HL-60 (cell line): ENCODE data around the gene ALX3.

ENCODE experiments used
- DNase-seq, 2 experiments: peaks; one replicate each; pipeline ENCODE4 v3.0.0-alpha.2; 2010 to 2020; ENCODE audit warnings: low read depth in 1 of 2, low spot score in 1 of 2
- H3K27ac ChIP-seq: fragments of 250-450 bp; sonication (Bioruptor Pico); replicated peaks from 2 replicates; pipeline ENCODE4 v1.5.1; 2020; ENCODE audit warnings: mild to moderate bottlenecking, moderate library complexity
- H3K27me3 ChIP-seq: fragments of 250-450 bp; sonication (Bioruptor Pico); 2 replicates; pipeline ENCODE4 v1.5.1; 2021; ENCODE audit warnings: mild to moderate bottlenecking, moderate library complexity; ENCODE audit not compliant: insufficient read depth, poor library complexity, severe bottlenecking
- H3K4me3 ChIP-seq: replicated peaks from 2 replicates; pipeline ENCODE4 v1.5.1; 2011; ENCODE audit warnings: mild to moderate bottlenecking, control low read depth, low read length; ENCODE audit not compliant: insufficient read depth
- CTCF ChIP-seq: IDR thresholded peaks from one replicate; pipeline ENCODE4 v1.5.1; 2011; ENCODE audit warnings: low read length, control low read depth, inconsistent platforms; ENCODE audit not compliant: insufficient read depth
- GABPA ChIP-seq: IDR thresholded peaks from 2 replicates; pipeline ENCODE4 v1.6.1; 2012; ENCODE audit warnings: low read depth
- POLR2AphosphoS5 ChIP-seq: IDR thresholded peaks from 2 replicates; pipeline ENCODE4 v1.6.1; 2012; ENCODE audit warnings: low read depth
- SPI1 ChIP-seq: IDR thresholded peaks from 2 replicates; pipeline ENCODE4 v1.6.1; 2012; ENCODE audit warnings: low read depth, mild to moderate bottlenecking, borderline replicate concordance
- TF ChIP-seq, protein P1 (sequence below): IDR thresholded peaks from 2 replicates; pipeline ENCODE4 v1.6.1; 2012; ENCODE audit warnings: low read depth; ENCODE audit not compliant: insufficient replicate concordance

Gene ALX3

GRCh38 chr1:110051262-110051648 lies 19.2 kb downstream of the ALX3 start:
- DNase-seq, result no peak
- Histone ChIP-seq H3K4me3 (no peak overlapping the region), H3K27ac (no peak overlapping the region), H3K27me3 (no peaks in the 10 kb centered on the region)
- no peak for TF ChIP-seq SPI1

DNA sequence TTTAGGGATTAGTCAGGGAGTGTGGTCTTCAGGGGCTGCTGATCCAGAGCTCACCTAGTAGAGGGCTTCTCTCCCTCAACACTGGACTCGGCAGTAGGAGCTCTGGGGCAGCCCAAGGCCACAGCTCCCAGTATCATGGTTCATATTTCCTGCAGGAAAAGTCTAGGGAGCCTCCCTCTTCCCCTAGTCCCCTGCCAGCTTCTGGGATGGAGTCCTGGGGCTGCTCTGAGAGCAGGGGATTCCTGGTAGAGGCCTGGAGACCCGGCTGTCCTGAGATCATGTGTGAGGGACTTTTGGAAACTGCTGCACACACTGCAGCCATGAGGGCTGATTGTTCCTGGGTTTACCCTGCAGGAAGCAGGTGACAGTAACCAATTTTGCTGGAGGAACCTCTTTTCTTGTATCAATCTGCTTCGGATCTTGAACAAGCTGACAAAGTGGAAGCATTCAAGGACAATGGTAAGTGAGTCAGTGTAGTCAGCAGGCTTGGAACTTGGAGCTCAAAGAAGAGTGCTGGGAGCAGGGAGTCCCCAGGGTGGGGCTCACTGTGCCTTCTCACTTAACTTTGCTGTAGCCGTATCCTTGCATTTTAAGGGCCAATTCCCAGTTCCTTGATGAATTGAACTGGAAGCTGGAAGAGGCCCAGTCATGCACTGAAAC lies 19.7 kb downstream of the ALX3 start:
- DNase-seq, result no peak
- Histone ChIP-seq H3K27me3 (no peaks in the 10 kb centered on the region), H3K27ac (no peak overlapping the region), H3K4me3 (no peak overlapping the region)
- TF ChIP-seq, protein P1, sequence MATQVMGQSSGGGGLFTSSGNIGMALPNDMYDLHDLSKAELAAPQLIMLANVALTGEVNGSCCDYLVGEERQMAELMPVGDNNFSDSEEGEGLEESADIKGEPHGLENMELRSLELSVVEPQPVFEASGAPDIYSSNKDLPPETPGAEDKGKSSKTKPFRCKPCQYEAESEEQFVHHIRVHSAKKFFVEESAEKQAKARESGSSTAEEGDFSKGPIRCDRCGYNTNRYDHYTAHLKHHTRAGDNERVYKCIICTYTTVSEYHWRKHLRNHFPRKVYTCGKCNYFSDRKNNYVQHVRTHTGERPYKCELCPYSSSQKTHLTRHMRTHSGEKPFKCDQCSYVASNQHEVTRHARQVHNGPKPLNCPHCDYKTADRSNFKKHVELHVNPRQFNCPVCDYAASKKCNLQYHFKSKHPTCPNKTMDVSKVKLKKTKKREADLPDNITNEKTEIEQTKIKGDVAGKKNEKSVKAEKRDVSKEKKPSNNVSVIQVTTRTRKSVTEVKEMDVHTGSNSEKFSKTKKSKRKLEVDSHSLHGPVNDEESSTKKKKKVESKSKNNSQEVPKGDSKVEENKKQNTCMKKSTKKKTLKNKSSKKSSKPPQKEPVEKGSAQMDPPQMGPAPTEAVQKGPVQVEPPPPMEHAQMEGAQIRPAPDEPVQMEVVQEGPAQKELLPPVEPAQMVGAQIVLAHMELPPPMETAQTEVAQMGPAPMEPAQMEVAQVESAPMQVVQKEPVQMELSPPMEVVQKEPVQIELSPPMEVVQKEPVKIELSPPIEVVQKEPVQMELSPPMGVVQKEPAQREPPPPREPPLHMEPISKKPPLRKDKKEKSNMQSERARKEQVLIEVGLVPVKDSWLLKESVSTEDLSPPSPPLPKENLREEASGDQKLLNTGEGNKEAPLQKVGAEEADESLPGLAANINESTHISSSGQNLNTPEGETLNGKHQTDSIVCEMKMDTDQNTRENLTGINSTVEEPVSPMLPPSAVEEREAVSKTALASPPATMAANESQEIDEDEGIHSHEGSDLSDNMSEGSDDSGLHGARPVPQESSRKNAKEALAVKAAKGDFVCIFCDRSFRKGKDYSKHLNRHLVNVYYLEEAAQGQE, result no peak
- no peak for TF ChIP-seq CTCF
- no peak for TF ChIP-seq SPI1
- TF ChIP-seq GABPA, result no peak
- no peak for TF ChIP-seq POLR2AphosphoS5

- no peak for DNase-seq
- Histone ChIP-seq H3K4me3 (no peak overlapping the region), H3K27me3 (no peaks in the 10 kb centered on the region), H3K27ac (no peak overlapping the region)
- TF ChIP-seq GABPA (no peak), POLR2AphosphoS5 (no peak), SPI1 (no peak), CTCF (no peak)
- TF ChIP-seq, protein P1, result no peak
Observed at GRCh38 chr1:110049801-110050601, 20.5 kb downstream of the ALX3 start.

- no peak for DNase-seq
- H3K27ac ChIP-seq, result no peak overlapping the region
- H3K27me3 ChIP-seq, result no peaks in the 10 kb centered on the region
- no peak overlapping the region for H3K4me3 ChIP-seq
- TF ChIP-seq, protein P1, result no peak
- TF ChIP-seq SPI1, result no peak
- TF ChIP-seq GABPA, result no peak
- TF ChIP-seq POLR2AphosphoS5, result no peak
- TF ChIP-seq CTCF, result no peak
Observed at GRCh38 chr1:110048923-110049601, 21.4 kb downstream of the ALX3 start.
